Colonic mucosa (tissue), 4 donors: ENCODE results near the gene RPL18A. TPM values are rescaled to one million over a fixed set of nuclear protein-coding genes. Genes with fewer than 3 reads are reported as not detected.

Experiments
- DNase-seq: peaks from one replicate; pipeline ENCODE4 v3.0.0-alpha.2; 2020
- H3K27ac ChIP-seq: fragments of 200-600 bp; one replicate; pipeline ENCODE4 v1.8.0; 2021
- H3K27me3 ChIP-seq: fragments of 200-600 bp; one replicate; pipeline ENCODE4 v1.8.0; 2021
- H3K36me3 ChIP-seq: fragments of 200-600 bp; one replicate; pipeline ENCODE4 v1.8.0; 2021
- H3K4me1 ChIP-seq: fragments of 200-600 bp; one replicate; pipeline ENCODE4 v1.8.0; 2021; ENCODE audit warnings: mild to moderate bottlenecking
- H3K4me3 ChIP-seq: fragments of 200-600 bp; one replicate; pipeline ENCODE4 v1.8.0; 2021
- H3K9ac ChIP-seq, 2 donors: one replicate each; pipeline ENCODE4 v1.7.0; 2013; ENCODE audit warnings: control low read depth in 2 of 2, low read depth in 2 of 2, low read length in 2 of 2
- H3K9me3 ChIP-seq: fragments of 200-600 bp; one replicate; pipeline ENCODE4 v1.8.0; 2021
- CTCF ChIP-seq: fragments of 200-600 bp; IDR thresholded peaks from one replicate; pipeline ENCODE4 v1.8.0; 2022; ENCODE audit warnings: antibody characterized with exemption, mild to moderate bottlenecking
- intact Hi-C: fragments of 100-400 bp; cut with DNase I; formaldehyde crosslinking; loops from one replicate; pipeline ENCODE4 v1.14.1; 2022
- total RNA-seq, 2 donors: library from RNA; stranded (reverse); fragmentation: NEBNext Ultra II Directional in 1 of 2; extraction: Animal tissue kit (Norgen Biotek cat#: 25700) in 1 of 2; gene quantifications; one replicate each; pipeline ENCODE4 v1.2.1, GENCODE V29; 2021
- donor health status: healthy.
- donor health status: DM: no; HTN: no; CAD: no.
- donor health status: DM: no; HTN: no; CAD: no.

RPL18A gene
- total RNA-seq, 2 donors from 2014 or later: 1,592 to 1,923 TPM

GRCh38 chr19:17866964-17867486 is 7.3 kb downstream of the RPL18A start:
- intact Hi-C loops: loop anchor here (5.0 kb wide), 1 partner anchor 130 kb away; no protein-coding TSS in a partner anchor

GRCh38 chr19:17868669-17869068 is 9.0 kb downstream of the RPL18A start:
- Histone ChIP-seq H3K27me3 (peaks cover 32% of the 10 kb centered on the region), H3K27ac (no peak overlapping the region), H3K9me3 (no peaks in the 10 kb centered on the region), H3K4me1 (peaks cover 11% of the 10 kb centered on the region), H3K36me3 (peaks cover 3% of the 10 kb centered on the region), H3K4me3 (no peak overlapping the region), H3K9ac (no peak overlapping the region)
- no peak for TF ChIP-seq CTCF
- intact Hi-C loops: loop anchor here (5.0 kb wide), 1 partner anchor 129 kb away; no protein-coding TSS in a partner anchor
- no peak for DNase-seq

More at GRCh38 chr19:17866964-17867486, 7.3 kb downstream of the RPL18A start:
- H3K9ac ChIP-seq: no peak overlapping the region
- no peak for TF ChIP-seq CTCF
- peaks cover 16% of the 10 kb centered on the region for H3K27me3 ChIP-seq
- H3K27ac ChIP-seq: no peak overlapping the region
- no peak for DNase-seq
- no peaks in the 10 kb centered on the region for H3K9me3 ChIP-seq
- no peak overlapping the region for H3K4me3 ChIP-seq
- H3K36me3 ChIP-seq: peaks cover 16% of the 10 kb centered on the region
- peaks cover 9% of the 10 kb centered on the region for H3K4me1 ChIP-seq

- H3K27ac ChIP-seq: no peak overlapping the region
- intact Hi-C loops: loop anchor here (5.0 kb wide), 1 partner anchor 128 kb away; no protein-coding TSS in a partner anchor
- no peaks in the 10 kb centered on the region for H3K9me3 ChIP-seq
- H3K27me3 ChIP-seq: peaks cover 35% of the 10 kb centered on the region
- H3K4me1 ChIP-seq: peaks cover 11% of the 10 kb centered on the region
- H3K9ac ChIP-seq: no peak overlapping the region
- no peak overlapping the region for H3K4me3 ChIP-seq
- no peak for TF ChIP-seq CTCF
- H3K36me3 ChIP-seq: no peaks in the 10 kb centered on the region
- DNase-seq: no peak
Observed at GRCh38 chr19:17869114-17869608, 9.5 kb downstream of the RPL18A start.

GRCh38 chr19:17871032-17871877 is 11.5 kb downstream of the RPL18A start:
- TF ChIP-seq CTCF: no peak
- no peak overlapping the region for H3K4me3 ChIP-seq
- H3K4me1 ChIP-seq: peaks cover 5% of the 10 kb centered on the region
- H3K27me3 ChIP-seq: peaks cover 35% of the 10 kb centered on the region
- H3K27ac ChIP-seq: no peak overlapping the region
- intact Hi-C loops: no loop called here
- no peak for DNase-seq
- H3K9ac ChIP-seq: no peak overlapping the region
- no peaks in the 10 kb centered on the region for H3K9me3 ChIP-seq
- no peaks in the 10 kb centered on the region for H3K36me3 ChIP-seq

GRCh38 chr19:17871878-17872250 is 12.2 kb downstream of the RPL18A start, which contains the start of gene SLC5A5:
SLC5A5 (plus strand) TSS chr19:17871945; CDS start chr19:17872320, 375 bp downstream.
- Histone ChIP-seq H3K27me3 (peaks cover 35% of the 10 kb centered on the region), H3K4me3 (peak within 1 kb of the TSS; percentile 17), H3K36me3 (no peaks in the 10 kb centered on the region), H3K4me1 (peaks cover 5% of the 10 kb centered on the region), H3K9me3 (no peaks in the 10 kb centered on the region), H3K27ac (no peak within 1 kb of the TSS), H3K9ac (no peak within 1 kb of the TSS)
- no peak for DNase-seq
- intact Hi-C loops: no loop called here
- TF ChIP-seq CTCF: no peak
